ENCODE data around the gene AOAH.

The AOAH gene

GRCh38 chr7:36749282-36749960, 25.1 kb upstream of the AOAH start:
- DNase-seq (ENCODE audit: low read depth), result peak; percentile 73
- no peak overlapping the region for H3K4me3 ChIP-seq (replicated peaks; ENCODE audit: low read depth, low read length)
- no peak for TF ChIP-seq CTCF (IDR thresholded peaks at IDR 0.05; ENCODE audit: low read length, missing control alignments)

- DNase-seq (ENCODE audit: low read depth), result peak; percentile 6
Measured at GRCh38 chr7:36748017-36748487, 23.8 kb upstream of the AOAH start.

GRCh38 chr7:36747280-36748016, 23.2 kb upstream of the AOAH start:
- TF ChIP-seq CTCF (IDR thresholded peaks at IDR 0.05; ENCODE audit: low read length, missing control alignments), result no peak
- no peak overlapping the region for H3K4me3 ChIP-seq (replicated peaks; ENCODE audit: low read depth, low read length)
- DNase-seq (ENCODE audit: low read depth), result peak; percentile 70

More at GRCh38 chr7:36748017-36748487, 23.8 kb upstream of the AOAH start:
- TF ChIP-seq CTCF (IDR thresholded peaks at IDR 0.05; ENCODE audit: low read length, missing control alignments), result no peak
- no peak overlapping the region for H3K4me3 ChIP-seq (replicated peaks; ENCODE audit: low read depth, low read length)

GRCh38 chr7:36746347-36746746, 22.1 kb upstream of the AOAH start:
- TF ChIP-seq CTCF (IDR thresholded peaks at IDR 0.05; ENCODE audit: low read length, missing control alignments), result no peak
- DNase-seq (ENCODE audit: low read depth), result peak; percentile 81
- no peak overlapping the region for H3K4me3 ChIP-seq (replicated peaks; ENCODE audit: low read depth, low read length)

- no peak overlapping the region for H3K4me3 ChIP-seq (replicated peaks; ENCODE audit: low read depth, low read length)
- no peak for DNase-seq (ENCODE audit: low read depth)
- TF ChIP-seq CTCF (IDR thresholded peaks at IDR 0.05; ENCODE audit: low read length, missing control alignments), result no peak
Measured at GRCh38 chr7:36742911-36743775, 18.8 kb upstream of the AOAH start.

GRCh38 chr7:36741866-36742265, 17.6 kb upstream of the AOAH start:
- no peak for DNase-seq (ENCODE audit: low read depth)

More at GRCh38 chr7:36741866-36742265, 17.6 kb upstream of the AOAH start:
- no peak for TF ChIP-seq CTCF (IDR thresholded peaks at IDR 0.05; ENCODE audit: low read length, missing control alignments)
- no peak overlapping the region for H3K4me3 ChIP-seq (replicated peaks; ENCODE audit: low read depth, low read length)
